Endodermal cell (in vitro differentiated cells): ENCODE measurements around the gene ADH7. TPM values are rescaled to one million over a fixed set of nuclear protein-coding genes. Genes with fewer than 3 reads are reported as not detected.

ENCODE experiments used
- DNase-seq: peaks from one replicate; pipeline ENCODE4 v3.0.0-alpha.2; 2017
- H3K27ac ChIP-seq: 2 replicates; pipeline ENCODE4 v1.5.1; 2013; ENCODE audit warnings: mild to moderate bottlenecking, low read depth, low read length, moderate library complexity
- H3K27me3 ChIP-seq: 2 replicates; pipeline ENCODE4 v1.6.1; 2013; ENCODE audit warnings: mild to moderate bottlenecking, low read length, moderate library complexity; ENCODE audit not compliant: insufficient read depth, control insufficient read depth, poor library complexity, severe bottlenecking
- H3K36me3 ChIP-seq: 2 replicates; pipeline ENCODE4 v1.7.0; 2013; ENCODE audit warnings: mild to moderate bottlenecking, low read length, moderate library complexity; ENCODE audit not compliant: control insufficient read depth, insufficient read depth
- H3K4me1 ChIP-seq: one replicate; pipeline ENCODE4 v1.7.0; 2013; ENCODE audit warnings: low read length; ENCODE audit not compliant: control insufficient read depth, insufficient read depth
- H3K4me3 ChIP-seq: 2 replicates; pipeline ENCODE4 v1.5.1; 2013; ENCODE audit warnings: mild to moderate bottlenecking, low read length, moderate library complexity
- H3K9ac ChIP-seq: 2 replicates; pipeline ENCODE4 v1.6.1; 2013; ENCODE audit warnings: mild to moderate bottlenecking, low read length, moderate library complexity; ENCODE audit not compliant: poor library complexity, severe bottlenecking; ENCODE audit errors: extremely low read depth
- H3K9me3 ChIP-seq: 2 replicates; pipeline ENCODE4 v1.6.1; 2013; ENCODE audit warnings: mild to moderate bottlenecking, low read length, moderate library complexity; ENCODE audit not compliant: control insufficient read depth
- H3K27ac Mint-ChIP-seq: 2 replicates; pipeline ENCODE4 v1.8.0; 2020; ENCODE audit warnings: mixed read lengths
- H3K27me3 Mint-ChIP-seq: 2 replicates; pipeline ENCODE4 v1.8.0; 2021; ENCODE audit warnings: mild to moderate bottlenecking, mixed read lengths; ENCODE audit not compliant: insufficient read depth
- H3K36me3 Mint-ChIP-seq: 2 replicates; pipeline ENCODE4 v1.8.0; 2020; ENCODE audit warnings: low read depth, mixed read lengths
- H3K4me1 Mint-ChIP-seq: 2 replicates; pipeline ENCODE4 v1.8.0; 2020; ENCODE audit warnings: mixed read lengths
- H3K4me3 Mint-ChIP-seq: 2 replicates; pipeline ENCODE4 v1.8.0; 2020; ENCODE audit warnings: mild to moderate bottlenecking, moderate library complexity, mixed read lengths
- H3K9me3 Mint-ChIP-seq: 2 replicates; pipeline ENCODE4 v1.8.0; 2020; ENCODE audit warnings: mild to moderate bottlenecking, mixed read lengths
- CTCF ChIP-seq: fragments of 200-600 bp; sonication (generic); conservative IDR thresholded peaks from 2 replicates; pipeline ENCODE4 v1.5.0; 2021; ENCODE audit warnings: antibody characterized with exemption, mild to moderate bottlenecking
- WGBS, 2 experiments: methylation state at CpG; one replicate each; pipeline versions ENCODE4 v1.1.5 to v1.1.7; 2013; ENCODE audit warnings: missing lambda C conversion rate in 2 of 2, mixed read lengths in 1 of 2; ENCODE audit not compliant: insufficient coverage in 1 of 2, insufficient read length in 1 of 2; 5-methylcytosine and 5-hydroxymethylcytosine counted together
- total RNA-seq, 2 donors: library from RNA; stranded (reverse); fragmentation: NEBNext Ultra II Directional in 1 of 2; extraction: Animal tissue kit (Norgen Biotek cat#: 25700) in 1 of 2; gene quantifications; 2 replicates in 1 of 2; 3 replicates in 1 of 2; pipeline ENCODE4 v1.2.1, GENCODE V29; 2021

Gene ADH7
- total RNA-seq, 2 donors from 2014 or later = not detected

GRCh38 chr4:99413140-99413539 lies 22.0 kb downstream of the ADH7 start:
- Histone ChIP-seq H3K4me1 (no peaks in the 10 kb centered on the region), H3K27me3 (no peaks in the 10 kb centered on the region), H3K9ac (no peak overlapping the region), H3K36me3 (no peaks in the 10 kb centered on the region), H3K9me3 (no peaks in the 10 kb centered on the region), H3K4me3 (no peak overlapping the region), H3K27ac (no peak overlapping the region)
- 99 to 100% methylated on average over 1 to 3 of the region's 4 CpGs for WGBS, 2 experiments
- Mint-ChIP-seq H3K27me3 (no peaks in the 10 kb centered on the region), H3K36me3 (no peaks in the 10 kb centered on the region), H3K4me1 (no peaks in the 10 kb centered on the region), H3K9me3 (no peaks in the 10 kb centered on the region), H3K4me3 (no peak overlapping the region), H3K27ac (no peak overlapping the region)
- DNase-seq = no peak
- TF ChIP-seq CTCF = no peak

DNA sequence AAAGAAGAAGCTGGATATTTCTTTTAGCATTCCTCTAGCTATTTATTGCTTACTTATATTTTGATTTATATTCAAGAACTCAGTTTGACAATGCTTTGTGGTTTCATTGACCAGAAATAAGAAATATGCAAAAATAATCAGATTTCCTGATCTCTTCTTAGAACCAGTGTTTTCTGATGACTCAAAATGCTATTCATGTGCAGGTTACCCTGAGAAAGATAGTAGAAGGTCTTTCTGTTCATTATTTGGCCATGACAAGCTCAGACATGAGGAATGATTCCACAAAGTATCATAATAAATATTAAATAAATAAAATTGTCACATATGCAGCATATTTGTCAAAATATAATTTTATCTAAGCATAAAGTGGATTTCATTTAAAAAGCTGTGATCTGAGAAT lies 24.1 kb downstream of the ADH7 start:
- no peak overlapping the region for H3K27ac ChIP-seq
- no peaks in the 10 kb centered on the region for H3K27me3 ChIP-seq
- no peaks in the 10 kb centered on the region for H3K9me3 ChIP-seq
- no peaks in the 10 kb centered on the region for H3K27me3 Mint-ChIP-seq
- H3K4me3 Mint-ChIP-seq = no peak overlapping the region
- H3K36me3 ChIP-seq = no peaks in the 10 kb centered on the region
- H3K4me1 Mint-ChIP-seq = no peaks in the 10 kb centered on the region
- TF ChIP-seq CTCF = no peak
- H3K9ac ChIP-seq = no peak overlapping the region
- H3K36me3 Mint-ChIP-seq = no peaks in the 10 kb centered on the region
- no peak overlapping the region for H3K4me3 ChIP-seq
- no peaks in the 10 kb centered on the region for H3K4me1 ChIP-seq
- no peaks in the 10 kb centered on the region for H3K9me3 Mint-ChIP-seq
- no peak overlapping the region for H3K27ac Mint-ChIP-seq
- no peak for DNase-seq

GRCh38 chr4:99410075-99410474 lies 25.1 kb downstream of the ADH7 start:
- H3K27me3 Mint-ChIP-seq = no peaks in the 10 kb centered on the region
- H3K9me3 Mint-ChIP-seq = no peaks in the 10 kb centered on the region
- H3K9ac ChIP-seq = no peak overlapping the region
- no peak overlapping the region for H3K4me3 ChIP-seq
- H3K4me1 Mint-ChIP-seq = no peaks in the 10 kb centered on the region
- TF ChIP-seq CTCF = no peak
- H3K27me3 ChIP-seq = no peaks in the 10 kb centered on the region
- 83 to 87% methylated on average over 1 to 5 of the region's 5 CpGs for WGBS, 2 experiments
- no peaks in the 10 kb centered on the region for H3K9me3 ChIP-seq
- H3K4me3 Mint-ChIP-seq = no peak overlapping the region
- no peaks in the 10 kb centered on the region for H3K4me1 ChIP-seq
- no peaks in the 10 kb centered on the region for H3K36me3 Mint-ChIP-seq
- no peak overlapping the region for H3K27ac Mint-ChIP-seq
- DNase-seq = no peak
- no peaks in the 10 kb centered on the region for H3K36me3 ChIP-seq
- no peak overlapping the region for H3K27ac ChIP-seq
